GM19099 (cell line): ENCODE data around the gene NEUROD4.

ENCODE experiments used
- POLR2A ChIP-seq: IDR thresholded peaks from 3 replicates; pipeline ENCODE4 v1.6.1; 2011; ENCODE audit warnings: low read depth; ENCODE audit not compliant: insufficient read length; ENCODE audit errors: extremely low read depth

NEUROD4 gene

DNA sequence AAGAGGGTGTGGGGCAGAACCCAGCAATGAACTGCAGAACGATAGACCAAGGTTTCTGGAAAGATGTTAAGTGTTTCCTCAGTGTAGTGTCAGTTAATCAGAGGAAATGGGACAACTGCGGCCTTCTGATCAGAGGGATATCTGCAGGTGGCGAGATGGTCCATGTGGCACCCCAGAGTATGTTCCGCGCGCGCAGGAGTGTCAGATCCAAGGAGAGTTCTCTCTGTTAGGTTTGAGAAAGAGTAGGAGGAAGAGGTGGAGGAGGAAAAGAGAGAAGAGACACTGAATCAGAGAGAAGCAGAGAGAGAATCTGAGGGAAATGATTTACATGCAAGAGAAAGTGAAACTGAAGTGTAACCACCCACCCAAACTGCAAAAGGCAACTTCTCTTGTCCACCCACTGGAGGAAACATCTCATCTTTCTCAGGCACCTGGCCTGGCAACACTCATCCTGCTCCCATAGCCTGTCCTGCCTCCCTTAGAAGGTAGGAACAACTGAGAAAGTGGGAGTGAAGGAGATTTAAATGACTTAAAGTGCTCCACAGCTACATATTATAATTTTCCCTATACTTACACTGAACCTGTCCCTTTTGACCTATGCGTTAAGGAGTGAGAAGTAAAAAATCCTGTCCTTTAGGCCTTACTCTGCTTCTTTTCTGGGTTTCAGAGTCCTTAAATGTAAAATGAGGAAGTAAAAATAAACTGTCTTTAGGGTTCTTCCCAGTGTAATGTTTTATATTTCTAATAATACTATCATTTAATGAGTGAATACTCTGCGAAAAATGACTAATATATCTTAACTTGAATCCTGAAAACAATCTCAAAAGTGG is 28.4 kb upstream of the NEUROD4 start:
- peak; percentile 44 for TF ChIP-seq POLR2A

DNA sequence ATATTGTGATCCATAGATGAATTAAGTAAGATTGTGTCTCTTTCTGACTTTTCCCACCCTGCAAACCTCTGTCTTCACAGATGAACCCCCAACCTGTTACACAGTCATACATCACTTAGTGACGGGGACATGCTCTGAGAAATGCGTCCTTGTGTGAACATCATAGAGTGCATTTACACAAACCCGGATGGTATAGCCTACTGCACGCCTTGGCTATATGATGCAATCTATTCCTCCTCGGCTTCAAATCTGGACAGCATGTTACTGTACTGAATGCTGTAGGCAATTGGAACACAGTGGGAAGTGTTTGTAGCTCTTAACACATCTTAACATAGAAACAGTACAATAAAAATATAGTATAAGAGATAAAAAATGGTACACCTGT is 27.8 kb upstream of the NEUROD4 start:
- TF ChIP-seq POLR2A: no peak

DNA sequence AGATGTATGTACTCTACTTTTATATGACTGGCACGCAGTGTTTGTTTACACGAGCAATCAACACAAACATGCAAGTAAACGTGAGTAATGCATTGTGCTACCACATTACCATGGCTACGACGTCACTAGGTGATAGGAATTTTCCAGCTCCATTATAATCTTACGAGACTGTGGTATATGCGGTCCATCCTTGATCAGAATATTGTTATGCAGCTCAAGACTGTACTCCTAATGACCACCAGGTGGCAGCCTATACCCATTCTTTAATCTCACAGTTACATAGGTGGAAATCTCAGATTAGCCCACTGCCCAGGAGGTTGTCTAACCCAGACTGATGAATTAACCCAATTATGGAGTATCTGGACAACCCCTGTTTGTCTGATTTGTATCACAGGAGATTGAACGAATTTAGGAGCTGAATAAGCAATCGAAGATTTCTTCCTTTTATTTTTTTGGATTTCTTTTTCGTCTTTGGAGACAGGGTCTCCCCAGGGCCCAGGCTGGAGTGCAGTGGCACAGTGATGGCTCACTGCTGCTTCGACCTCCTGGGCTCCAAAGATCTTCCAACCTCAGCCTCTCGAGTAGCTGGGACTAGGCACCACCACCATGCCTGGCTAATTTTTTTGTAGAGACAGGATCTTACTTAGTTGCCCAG is 26.5 kb upstream of the NEUROD4 start:
- TF ChIP-seq POLR2A: no peak

DNA sequence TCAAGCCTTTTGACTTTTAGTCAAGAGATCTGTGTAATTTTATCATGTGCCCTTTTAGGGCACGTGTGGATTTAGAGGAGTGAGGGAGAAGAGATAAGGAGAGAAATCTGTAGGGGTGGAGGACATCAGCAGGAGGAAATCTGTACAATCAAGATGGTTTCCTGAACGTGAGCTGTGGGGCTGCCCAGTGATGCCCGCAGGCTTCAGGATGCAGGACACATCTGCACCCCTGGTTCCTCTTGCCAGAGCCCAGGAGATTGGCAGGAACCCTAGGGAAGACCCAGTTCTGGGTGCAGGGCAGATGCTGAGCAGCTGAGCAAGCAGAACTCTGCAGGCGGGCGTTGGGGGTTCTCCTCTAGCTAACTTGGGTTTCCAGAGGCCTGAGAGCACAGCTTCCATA is 23.6 kb upstream of the NEUROD4 start:
- TF ChIP-seq POLR2A: no peak

DNA sequence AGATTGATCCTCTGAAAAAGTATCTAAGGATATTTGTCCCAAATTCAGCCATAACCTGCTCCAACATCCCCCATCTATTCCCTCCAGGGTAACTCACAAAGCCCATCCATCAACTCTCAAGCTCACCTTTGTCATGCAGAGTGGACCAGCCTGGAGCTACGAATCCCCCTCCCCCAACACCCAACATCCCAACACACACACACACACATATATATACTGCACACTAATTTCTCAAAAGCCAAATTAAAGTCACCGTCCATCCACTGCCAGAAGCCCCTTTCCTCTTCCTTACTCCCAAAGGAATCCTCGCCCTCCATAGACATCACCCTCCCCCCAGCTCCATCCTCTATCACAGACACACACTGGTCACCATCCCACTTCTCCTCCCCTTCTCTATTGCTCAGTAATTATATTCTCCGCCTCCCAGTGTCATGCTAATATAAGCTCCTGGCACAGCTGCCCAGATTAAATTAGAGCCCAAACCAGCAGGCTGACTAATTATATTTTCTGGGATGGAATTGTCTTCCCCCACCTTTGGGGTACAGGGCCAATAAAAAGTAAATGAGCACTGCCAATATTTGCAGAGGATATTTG is 21.7 kb upstream of the NEUROD4 start:
- TF ChIP-seq POLR2A: no peak

DNA sequence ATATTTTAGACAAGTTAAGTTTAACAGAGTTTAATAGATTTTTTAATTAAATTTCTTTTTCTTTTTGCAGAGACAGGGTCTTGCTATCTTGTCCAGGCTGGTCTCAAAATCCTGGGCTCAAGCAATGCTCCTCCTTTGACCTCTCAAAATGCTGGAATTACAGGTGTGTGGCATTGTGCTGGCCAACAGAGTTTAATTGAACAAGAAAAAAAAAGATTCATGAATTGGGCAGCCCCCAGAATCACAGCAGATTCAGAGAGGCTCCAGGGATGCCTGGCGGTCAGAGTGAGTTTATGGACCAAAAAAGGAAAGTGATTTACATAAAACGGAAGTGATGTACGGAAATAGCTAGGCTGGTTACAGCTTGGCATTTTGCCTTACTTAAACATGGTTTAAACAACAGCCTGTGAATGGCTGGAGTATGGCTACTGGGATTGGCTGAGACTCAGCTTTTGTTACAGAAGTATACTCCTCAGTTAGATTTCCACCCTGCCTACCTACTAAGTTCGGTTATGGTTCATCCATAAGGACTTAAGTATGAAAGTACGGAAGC is 20.7 kb upstream of the NEUROD4 start:
- no peak for TF ChIP-seq POLR2A

DNA sequence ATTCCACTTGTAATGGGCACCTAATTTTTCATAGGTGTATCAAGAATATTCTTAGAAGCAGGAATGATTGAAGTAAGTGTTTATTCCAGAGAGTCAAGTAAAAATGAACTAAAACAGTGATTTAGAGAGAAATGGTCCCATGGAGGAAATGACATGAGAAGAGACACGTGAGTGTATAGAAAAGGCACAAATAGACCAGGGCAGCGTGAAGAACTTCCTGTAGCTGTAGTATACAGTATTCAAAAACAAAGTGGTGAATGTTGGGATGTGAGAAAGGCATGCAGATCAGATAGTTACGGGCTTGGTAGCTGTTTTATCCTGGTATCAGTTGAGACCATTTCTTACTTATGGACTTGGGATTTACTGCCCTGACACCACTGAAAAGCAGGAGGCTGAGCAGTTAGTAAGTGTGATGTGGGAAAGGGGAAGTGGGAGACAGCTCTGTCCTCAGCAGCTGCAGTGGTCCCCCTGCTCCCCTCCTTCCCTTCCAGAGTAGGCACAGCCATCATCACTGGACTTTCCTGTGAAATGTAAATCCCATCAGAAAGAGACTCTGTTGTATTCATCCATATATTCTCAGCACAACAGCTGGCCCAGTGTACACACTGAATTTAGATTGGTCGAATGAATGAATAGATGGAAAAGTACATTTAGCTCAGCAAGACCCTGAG is 18.4 kb upstream of the NEUROD4 start:
- no peak for TF ChIP-seq POLR2A

DNA sequence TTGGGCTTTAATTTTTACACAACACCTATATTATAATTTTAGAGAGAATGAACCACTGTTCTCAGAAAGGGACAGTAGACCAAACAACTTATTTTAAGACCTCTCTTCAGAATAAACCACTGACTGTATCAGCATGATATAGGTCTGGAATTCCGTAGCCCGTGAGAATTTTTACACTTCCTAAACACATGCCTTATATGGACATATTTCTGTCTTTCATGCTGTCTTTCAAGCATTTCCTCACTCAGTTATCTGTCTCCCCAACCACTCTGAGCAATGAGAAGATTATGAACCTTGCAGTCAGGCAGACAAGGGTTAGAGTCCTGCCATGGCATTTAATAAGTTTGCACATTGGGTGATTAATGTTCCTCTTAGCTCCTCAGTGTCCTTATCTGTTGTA is 17.4 kb upstream of the NEUROD4 start:
- TF ChIP-seq POLR2A: no peak

DNA sequence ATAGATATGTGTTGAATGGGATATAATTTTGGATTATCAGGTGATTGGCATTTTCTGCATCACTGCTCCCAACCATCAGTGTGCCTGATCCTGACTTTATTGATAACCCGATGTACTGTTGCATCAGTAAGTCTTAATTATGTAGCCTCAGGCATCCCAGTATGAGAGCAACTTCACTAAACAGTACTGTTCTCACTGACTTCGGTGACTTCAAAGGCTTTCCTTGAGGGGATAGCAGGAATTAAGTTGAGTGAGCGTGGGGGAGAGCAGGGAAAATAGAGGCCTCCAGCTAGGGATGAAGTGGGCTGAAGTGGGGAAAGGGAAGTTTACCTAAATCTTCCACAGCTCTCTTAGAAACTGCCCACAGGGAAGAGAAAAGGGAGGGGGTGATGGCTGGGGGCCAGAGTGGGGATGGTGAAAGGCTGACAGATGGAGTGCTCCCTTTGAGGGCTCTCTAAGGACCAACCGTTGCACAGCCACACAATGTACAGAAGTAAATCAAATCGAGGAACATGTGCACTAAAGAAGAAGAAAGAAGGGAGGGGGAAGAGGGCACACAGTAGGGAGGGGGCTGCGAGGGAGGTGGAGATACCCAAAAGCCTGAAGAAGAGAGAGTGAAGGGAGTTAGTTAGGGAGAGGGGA is 10.7 kb upstream of the NEUROD4 start:
- TF ChIP-seq POLR2A: no peak

DNA sequence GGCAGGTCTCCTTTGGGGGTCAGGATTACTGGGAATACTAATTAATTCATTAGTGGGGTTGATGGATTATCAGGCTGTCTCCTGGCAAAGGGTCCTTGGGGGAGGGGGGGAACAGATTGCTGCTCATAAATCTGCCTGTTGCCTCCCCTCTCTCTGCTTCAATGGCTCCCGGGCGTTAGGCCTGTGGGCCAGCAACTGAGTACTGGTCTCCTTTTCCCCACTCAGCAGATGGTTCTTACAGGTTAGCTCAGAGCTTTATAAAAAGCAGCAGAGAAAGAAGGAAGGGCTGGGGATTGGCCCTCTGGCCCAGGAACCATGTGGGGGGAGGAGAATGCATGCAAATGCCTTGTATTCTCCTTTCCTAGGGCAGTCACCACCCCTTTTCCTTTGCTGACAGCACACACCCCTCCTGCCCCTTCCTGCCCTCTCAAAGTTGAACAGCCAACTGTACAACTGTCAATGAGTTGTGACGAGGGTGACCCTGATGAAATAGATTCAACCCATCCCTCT is 2.3 kb upstream of the NEUROD4 start:
- no peak for TF ChIP-seq POLR2A

DNA sequence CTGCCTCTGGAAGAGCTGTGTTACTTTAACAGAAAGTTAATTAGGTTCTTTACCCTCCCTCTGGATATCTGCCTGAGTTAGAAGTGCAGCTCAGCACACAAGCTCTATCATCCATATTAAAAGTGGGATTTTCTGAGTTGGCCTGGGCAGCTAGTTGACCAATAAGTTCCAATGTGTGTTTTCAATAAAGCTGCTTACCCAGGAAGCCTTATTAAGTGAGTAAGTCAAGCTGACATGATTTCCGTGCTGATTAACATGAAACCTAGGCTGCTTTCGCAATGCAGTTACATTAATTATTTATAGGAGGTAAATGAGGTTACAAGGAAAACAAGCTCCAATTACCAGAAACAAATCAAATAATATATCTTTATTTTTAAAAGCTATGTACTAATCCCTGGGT is 4.8 kb downstream of the NEUROD4 start:
- no peak for TF ChIP-seq POLR2A

DNA sequence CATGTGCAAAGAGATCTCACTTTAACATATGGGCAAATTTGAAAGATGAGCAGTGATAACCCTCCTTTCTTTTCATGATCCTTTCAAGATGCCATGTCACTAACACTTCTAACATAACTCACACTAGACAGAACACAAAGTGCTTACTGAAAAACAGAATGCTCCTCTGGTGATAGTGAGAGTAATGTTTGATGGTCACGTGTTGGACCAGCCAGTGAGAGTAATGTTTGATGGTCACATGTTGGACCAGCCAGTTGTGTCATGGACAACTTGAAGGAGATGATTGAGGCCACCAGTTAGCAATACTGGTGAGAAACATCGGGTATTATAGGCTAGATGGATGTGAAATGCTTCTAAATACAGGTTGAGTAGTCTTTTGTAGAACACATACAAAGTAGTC is 5.7 kb downstream of the NEUROD4 start:
- no peak for TF ChIP-seq POLR2A

DNA sequence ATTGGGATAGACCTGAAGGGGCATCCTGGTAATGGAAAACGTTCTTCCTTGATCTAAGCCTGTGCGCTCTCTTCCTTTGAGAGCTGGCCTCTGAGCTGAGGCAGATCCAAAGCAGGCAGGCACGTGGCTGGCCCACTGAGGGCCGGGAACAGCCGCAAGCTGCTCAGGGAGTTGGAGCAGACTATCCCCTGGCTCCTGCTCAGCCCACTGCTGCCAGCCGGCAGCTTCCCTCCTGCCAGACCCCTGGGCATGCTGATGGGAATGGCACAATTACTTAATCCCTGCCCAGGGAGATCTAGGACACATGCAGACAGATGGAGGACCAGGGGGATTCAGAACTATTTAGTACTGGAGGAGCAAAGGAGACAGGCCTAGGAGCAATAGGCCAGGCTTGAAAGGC is 14.4 kb downstream of the NEUROD4 start:
- no peak for TF ChIP-seq POLR2A

DNA sequence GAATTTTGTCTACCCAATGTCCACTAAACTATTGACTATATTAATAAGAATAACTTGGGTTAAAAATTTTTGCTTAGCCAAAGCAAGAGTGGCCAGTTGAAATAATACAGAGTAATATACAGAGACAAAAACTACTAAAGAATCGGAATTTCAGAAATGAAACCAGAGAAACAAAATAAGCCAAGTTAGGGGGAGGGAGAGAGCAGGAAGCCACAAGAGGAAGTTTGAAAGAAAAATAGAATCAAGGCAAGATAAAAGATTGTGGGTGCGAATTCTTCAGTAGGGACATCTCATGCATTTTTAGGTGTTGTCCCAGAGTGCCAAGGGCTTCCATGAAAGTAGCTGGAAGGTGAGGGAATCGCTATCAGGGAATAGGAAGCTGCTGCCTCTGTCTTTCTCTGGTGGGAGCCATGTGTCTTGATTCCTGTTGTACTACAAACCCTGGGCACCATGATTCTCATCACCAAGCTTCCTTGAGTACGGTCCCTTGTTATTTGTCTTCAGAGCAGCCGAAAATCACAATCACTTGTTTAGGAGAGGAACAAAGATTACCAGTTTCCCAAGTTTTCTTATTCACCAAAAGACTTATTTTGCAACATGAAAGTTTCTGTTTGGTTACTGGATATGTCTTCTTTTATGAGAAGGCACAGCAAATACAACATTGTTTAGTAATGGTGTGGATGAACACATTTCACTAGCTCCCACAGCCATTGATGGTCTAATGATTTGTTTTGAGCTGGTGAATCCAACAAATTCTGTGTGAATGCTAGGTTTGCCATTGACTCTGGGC is 16.7 kb downstream of the NEUROD4 start:
- no peak for TF ChIP-seq POLR2A

DNA sequence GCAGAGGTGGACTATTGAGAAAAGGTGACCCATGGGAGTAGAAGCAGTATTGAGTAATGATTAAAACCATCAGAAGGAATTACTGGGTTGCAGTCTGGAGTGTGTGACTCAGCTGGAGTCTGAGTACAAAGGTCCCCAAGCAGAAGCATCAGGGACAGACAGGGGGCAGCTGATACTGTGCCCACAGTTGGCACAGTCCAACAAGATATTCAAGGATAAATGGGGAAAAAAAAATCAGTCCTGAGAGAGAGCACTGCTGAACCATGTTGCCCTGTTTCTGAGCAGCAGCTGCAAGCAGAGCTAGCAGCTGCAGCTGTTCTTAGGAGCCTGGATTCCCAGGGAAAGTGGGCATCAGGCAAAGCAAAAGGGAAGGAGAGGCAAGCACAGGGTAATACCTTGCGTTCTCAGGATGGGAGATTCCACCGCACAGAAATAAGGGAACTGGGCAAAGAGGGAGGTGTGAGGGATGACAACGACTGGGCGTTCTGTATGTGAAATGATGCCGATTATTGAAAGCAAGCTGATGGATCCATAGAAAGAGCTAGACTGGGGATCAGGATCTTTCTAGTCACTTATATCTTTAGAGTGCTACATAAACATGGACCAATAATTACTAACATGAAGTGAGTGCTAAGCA is 17.7 kb downstream of the NEUROD4 start:
- no peak for TF ChIP-seq POLR2A
